NCI-H1048 (cell line): ENCODE measurements around the gene TUBA8.
"Not testable (repeated sequence)": the region's sequence is repeated elsewhere in the genome, so short reads cannot be mapped to it uniquely, and the experiment has no call there.

Source experiments
- DNase-seq: peaks from one replicate; lab custom pipeline; 2025; lab: John Stamatoyannopoulos, UW

TUBA8 gene

DNA sequence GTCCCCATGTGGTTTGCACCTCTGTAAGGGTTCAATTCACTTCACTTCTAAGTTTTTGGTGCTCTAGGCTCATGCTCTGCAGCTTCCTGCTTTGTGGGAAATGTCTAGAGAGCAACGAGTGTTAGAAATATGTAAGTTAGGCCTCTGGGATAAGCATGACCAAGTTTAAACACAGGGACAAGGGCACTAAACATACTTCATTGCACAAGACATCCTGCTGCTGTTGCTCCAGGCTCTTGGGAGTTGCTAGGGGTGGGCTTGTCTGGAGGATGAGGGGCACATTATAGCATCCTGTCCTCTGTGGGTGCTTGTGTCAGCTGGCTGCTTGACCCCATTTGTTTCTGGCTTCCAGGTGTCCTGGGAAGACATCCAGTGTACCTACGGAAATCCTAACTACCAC lies 62.8 kb downstream of the TUBA8 start:
- DNase-seq: not testable (repeated sequence)
